Measurements from ENCODE around the gene TRIM14. TPM values are rescaled to one million over a fixed set of nuclear protein-coding genes. Genes with fewer than 3 reads are reported as not detected.

Gene TRIM14
- total and polyA plus RNA-seq, 2 of the 13 experiments (the other 11 are each of a cell fraction or from before 2014, with no cell fraction given): 9.2 to 13.0 TPM

DNA sequence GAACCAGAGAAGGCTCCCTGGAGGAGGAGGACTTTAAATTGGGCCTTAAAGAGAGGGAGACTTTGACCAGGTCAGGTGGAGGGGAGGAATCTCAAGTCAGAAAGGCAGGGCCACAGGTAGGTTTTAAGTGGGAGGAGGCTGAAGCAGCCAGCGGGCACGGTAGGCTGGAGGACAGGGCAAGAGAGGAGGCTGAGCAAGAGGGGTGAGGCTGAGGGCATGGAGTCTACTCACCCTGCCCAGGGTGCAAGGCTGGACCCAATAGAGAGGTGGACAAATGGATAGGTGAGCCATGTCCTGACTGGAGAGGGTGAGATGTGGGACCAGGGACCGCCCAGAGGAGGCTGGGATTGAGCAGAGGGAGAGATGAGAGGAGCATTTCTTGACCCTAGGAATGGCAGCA, 25.6 kb upstream of the TRIM14 start:
- H4K20me1 ChIP-seq (ENCODE audit: insufficient read depth, low read length): no peaks in the 10 kb centered on the region
- BruUV-seq (replicated peaks): no TSS peak
- ChIA-PET POLR2A (no interaction called here), CTCF (ENCODE audit: low intra/inter-chr PET ratio, low total read pairs) (no interaction called here)
- peaks cover 0 to 19% of the 10 kb centered on the region in 2 experiments; a peak in 2 of 5 replicates for H3K36me3 ChIP-seq (replicated peaks in 1 of 2; ENCODE audit: control insufficient read depth in 1 of 2, insufficient read depth in 2 of 2, low read length in 2 of 2)
- H3K4me2 ChIP-seq (ENCODE audit: low read depth, low read length): no peak overlapping the region
- no peaks in the 10 kb centered on the region for H3K79me2 ChIP-seq (ENCODE audit: insufficient read depth, low read length)
- TF ChIP-seq SIN3B (IDR thresholded peaks at IDR 0.05; ENCODE audit: low read length) (no peak), CHCHD3 (CRISPR knock-in tag; IDR thresholded peaks at IDR 0.05) (no peak), ZNF136 (CRISPR knock-in tag; IDR thresholded peaks at IDR 0.05; ENCODE audit: low read depth) (no peak), MAFK (conservative IDR thresholded peaks at IDR 0.05 in 1 of 2, IDR thresholded peaks at IDR 0.05 in 1 of 2; ENCODE audit: low read length in 2 of 2) (no peak), CREM (IDR thresholded peaks at IDR 0.05) (no peak), CREM (CRISPR knock-in tag; IDR thresholded peaks at IDR 0.05) (no peak), LCORL (IDR thresholded peaks at IDR 0.05) (no peak), LCORL (CRISPR knock-in tag; IDR thresholded peaks at IDR 0.05) (no peak), IKZF1 (IDR thresholded peaks at IDR 0.05) (no peak)
- intact Hi-C loops (cut with micrococcal nuclease; ENCODE audit: unreplicated experiment) (no loop called here), in situ Hi-C loops (cut with HindIII; ENCODE audit: extremely low pct_ligation_motif_present, low pct_unique_long_range_greater_than_20kb) (no loop called here)
- peaks cover 48% of the 10 kb centered on the region for H3K4me1 ChIP-seq (ENCODE audit: insufficient read depth, low read length)
- no peaks in the 10 kb centered on the region for H3K27me3 ChIP-seq (ENCODE audit: control insufficient read depth in 1 of 2, insufficient read depth in 2 of 2, low read length in 2 of 2)
- H3K9ac ChIP-seq (ENCODE audit: insufficient read depth, low read depth, low read length): no peak overlapping the region
- H3K9me3 ChIP-seq (ENCODE audit: low read length): no peaks in the 10 kb centered on the region
- no peak overlapping the region for H3K27ac ChIP-seq (ENCODE audit: extremely low read length, insufficient read depth, low read length)
- no peak for ATAC-seq
- 86% methylated on average over 3 of the region's 3 CpGs for WGBS (ENCODE audit: low lambda C conversion rate)
- FAIRE-seq: no peak
- no peak overlapping the region for H2AFZ ChIP-seq (ENCODE audit: low read length)
- no peak for DNase-seq (ENCODE audit: low spot score)
- no peak overlapping the region for H3K4me3 ChIP-seq (replicated peaks in 1 of 3; ENCODE audit: insufficient read depth in 1 of 3, low read depth in 2 of 3, low read length in 3 of 3)

DNA sequence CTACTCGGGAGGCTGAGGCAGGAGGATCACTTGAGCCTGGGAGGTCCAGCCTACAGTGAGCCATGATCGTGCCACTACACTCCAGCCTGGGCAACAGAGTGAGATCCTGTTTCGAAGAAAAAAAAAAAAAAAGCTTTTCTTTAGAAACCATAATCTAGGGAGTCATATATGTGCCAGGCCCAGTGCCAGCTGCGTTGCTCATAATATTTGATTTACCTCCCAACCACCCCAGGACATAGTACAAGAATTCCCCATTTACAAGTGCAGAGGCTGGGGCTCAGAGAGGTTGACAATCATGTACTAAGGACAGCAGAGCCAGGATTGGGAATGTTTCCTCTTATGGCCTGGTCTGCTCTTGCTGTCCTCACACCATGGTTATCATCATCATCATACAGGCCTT, 25.1 kb upstream of the TRIM14 start:
- Histone ChIP-seq H3K4me2 (ENCODE audit: low read depth, low read length) (no peak overlapping the region), H3K4me3 (replicated peaks in 1 of 3; ENCODE audit: insufficient read depth in 1 of 3, low read depth in 2 of 3, low read length in 3 of 3) (no peak overlapping the region), H3K79me2 (ENCODE audit: insufficient read depth, low read length) (no peaks in the 10 kb centered on the region), H4K20me1 (ENCODE audit: insufficient read depth, low read length) (no peaks in the 10 kb centered on the region), H2AFZ (ENCODE audit: low read length) (no peak overlapping the region), H3K9ac (ENCODE audit: insufficient read depth, low read depth, low read length) (no peak overlapping the region), H3K27ac (ENCODE audit: extremely low read length, insufficient read depth, low read length) (no peak overlapping the region), H3K36me3 (replicated peaks in 1 of 2; ENCODE audit: control insufficient read depth in 1 of 2, insufficient read depth in 2 of 2, low read length in 2 of 2) (peaks cover 0 to 20% of the 10 kb centered on the region in 2 experiments; a peak in 2 of 5 replicates), H3K9me3 (ENCODE audit: low read length) (no peaks in the 10 kb centered on the region), H3K27me3 (ENCODE audit: control insufficient read depth in 1 of 2, insufficient read depth in 2 of 2, low read length in 2 of 2) (no peaks in the 10 kb centered on the region), H3K4me1 (ENCODE audit: insufficient read depth, low read length) (peaks cover 43% of the 10 kb centered on the region)
- CTCF ChIA-PET (ENCODE audit: low intra/inter-chr PET ratio, low total read pairs): no interaction called here
- FAIRE-seq: no peak
- no peak for ATAC-seq
- no peak for DNase-seq (ENCODE audit: low spot score)
- 97% methylated on average over 4 of the region's 4 CpGs for WGBS (ENCODE audit: low lambda C conversion rate)
- POLR2A ChIA-PET: no interaction called here
- no TSS peak for BruUV-seq (replicated peaks)
- TF ChIP-seq SRSF9 (IDR thresholded peaks at IDR 0.05; ENCODE audit: borderline replicate concordance, insufficient read depth, low read depth, low read length, poor library complexity, severe bottlenecking) (no peak), ZNF264 (CRISPR knock-in tag; IDR thresholded peaks at IDR 0.05) (no peak), ZNF101 (CRISPR knock-in tag; IDR thresholded peaks at IDR 0.05; ENCODE audit: borderline replicate concordance, low read depth) (no peak), ZFP37 (CRISPR knock-in tag; IDR thresholded peaks at IDR 0.05; ENCODE audit: borderline replicate concordance) (no peak)
- TF ChIP-seq, protein P1, sequence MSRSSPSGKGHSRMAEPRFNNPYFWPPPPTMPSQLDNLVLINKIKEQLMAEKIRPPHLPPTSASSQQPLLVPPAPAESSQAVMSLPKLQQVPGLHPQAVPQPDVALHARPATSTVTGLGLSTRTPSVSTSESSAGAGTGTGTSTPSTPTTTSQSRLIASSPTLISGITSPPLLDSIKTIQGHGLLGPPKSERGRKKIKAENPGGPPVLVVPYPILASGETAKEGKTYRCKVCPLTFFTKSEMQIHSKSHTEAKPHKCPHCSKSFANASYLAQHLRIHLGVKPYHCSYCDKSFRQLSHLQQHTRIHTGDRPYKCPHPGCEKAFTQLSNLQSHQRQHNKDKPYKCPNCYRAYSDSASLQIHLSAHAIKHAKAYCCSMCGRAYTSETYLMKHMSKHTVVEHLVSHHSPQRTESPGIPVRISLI (CRISPR knock-in tag; IDR thresholded peaks at IDR 0.05; ENCODE audit: borderline replicate concordance): no peak
- TF ChIP-seq, protein P2, sequence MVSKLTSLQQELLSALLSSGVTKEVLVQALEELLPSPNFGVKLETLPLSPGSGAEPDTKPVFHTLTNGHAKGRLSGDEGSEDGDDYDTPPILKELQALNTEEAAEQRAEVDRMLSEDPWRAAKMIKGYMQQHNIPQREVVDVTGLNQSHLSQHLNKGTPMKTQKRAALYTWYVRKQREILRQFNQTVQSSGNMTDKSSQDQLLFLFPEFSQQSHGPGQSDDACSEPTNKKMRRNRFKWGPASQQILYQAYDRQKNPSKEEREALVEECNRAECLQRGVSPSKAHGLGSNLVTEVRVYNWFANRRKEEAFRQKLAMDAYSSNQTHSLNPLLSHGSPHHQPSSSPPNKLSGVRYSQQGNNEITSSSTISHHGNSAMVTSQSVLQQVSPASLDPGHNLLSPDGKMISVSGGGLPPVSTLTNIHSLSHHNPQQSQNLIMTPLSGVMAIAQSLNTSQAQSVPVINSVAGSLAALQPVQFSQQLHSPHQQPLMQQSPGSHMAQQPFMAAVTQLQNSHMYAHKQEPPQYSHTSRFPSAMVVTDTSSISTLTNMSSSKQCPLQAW (CRISPR knock-in tag; IDR thresholded peaks at IDR 0.05): no peak
- TF ChIP-seq, protein P3, sequence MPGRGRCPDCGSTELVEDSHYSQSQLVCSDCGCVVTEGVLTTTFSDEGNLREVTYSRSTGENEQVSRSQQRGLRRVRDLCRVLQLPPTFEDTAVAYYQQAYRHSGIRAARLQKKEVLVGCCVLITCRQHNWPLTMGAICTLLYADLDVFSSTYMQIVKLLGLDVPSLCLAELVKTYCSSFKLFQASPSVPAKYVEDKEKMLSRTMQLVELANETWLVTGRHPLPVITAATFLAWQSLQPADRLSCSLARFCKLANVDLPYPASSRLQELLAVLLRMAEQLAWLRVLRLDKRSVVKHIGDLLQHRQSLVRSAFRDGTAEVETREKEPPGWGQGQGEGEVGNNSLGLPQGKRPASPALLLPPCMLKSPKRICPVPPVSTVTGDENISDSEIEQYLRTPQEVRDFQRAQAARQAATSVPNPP (CRISPR knock-in tag; IDR thresholded peaks at IDR 0.05): no peak
- intact Hi-C loops (cut with micrococcal nuclease; ENCODE audit: unreplicated experiment) (no loop called here), in situ Hi-C loops (cut with HindIII; ENCODE audit: extremely low pct_ligation_motif_present, low pct_unique_long_range_greater_than_20kb) (no loop called here)

Data from HepG2 (cell line).